Astrocyte (in vitro differentiated cells and primary cell): Measurements from ENCODE around the gene ELK4. TPM values are rescaled to one million over a fixed set of nuclear protein-coding genes. Genes with fewer than 3 reads are reported as not detected.

Source experiments
- DNase-seq: peaks from one replicate; pipeline ENCODE4 v3.0.0-alpha.2; 2010; ENCODE audit warnings: low read depth
- FAIRE-seq: peaks from 2 replicates; lab custom pipeline; 2011; peaks lifted over from hg19 to GRCh38; lab: Jason Lieb, UNC
- H2AFZ ChIP-seq: 2 replicates; pipeline ENCODE4 v1.6.0; 2012; ENCODE audit warnings: low read depth, low read length, inconsistent platforms
- H3K27ac ChIP-seq: 2 replicates; pipeline ENCODE4 v1.5.1; 2011; ENCODE audit warnings: low read depth, low read length, inconsistent platforms
- H3K27me3 ChIP-seq: 2 replicates; pipeline ENCODE4 v1.6.0; 2011; ENCODE audit warnings: low read length, inconsistent platforms; ENCODE audit not compliant: insufficient read depth
- H3K36me3 ChIP-seq: 2 replicates; pipeline ENCODE4 v1.5.1; 2011; ENCODE audit warnings: low read length, inconsistent platforms; ENCODE audit not compliant: insufficient read depth
- H3K4me1 ChIP-seq: 2 replicates; pipeline ENCODE4 v1.5.1; 2011; ENCODE audit warnings: low read length, inconsistent platforms; ENCODE audit not compliant: insufficient read depth
- H3K4me2 ChIP-seq: 2 replicates; pipeline ENCODE4 v1.6.0; 2012; ENCODE audit warnings: low read length, inconsistent platforms
- H3K4me3 ChIP-seq: 2 replicates; pipeline ENCODE4 v1.5.1; 2011; ENCODE audit warnings: low read depth, mild to moderate bottlenecking, low read length, inconsistent platforms; ENCODE audit not compliant: insufficient read depth
- H3K79me2 ChIP-seq: 2 replicates; pipeline ENCODE4 v1.6.0; 2012; ENCODE audit warnings: mild to moderate bottlenecking, low read length, inconsistent platforms; ENCODE audit not compliant: insufficient read depth
- H3K9ac ChIP-seq: 2 replicates; pipeline ENCODE4 v1.6.0; 2012; ENCODE audit warnings: mild to moderate bottlenecking, low read length, inconsistent platforms
- H3K9me3 ChIP-seq: 2 replicates; pipeline ENCODE4 v1.5.1; 2012; ENCODE audit warnings: low read depth, mild to moderate bottlenecking, low read length, inconsistent platforms; ENCODE audit not compliant: insufficient read depth
- H4K20me1 ChIP-seq: 2 replicates; pipeline ENCODE4 v1.6.0; 2012; ENCODE audit warnings: low read length, inconsistent platforms; ENCODE audit not compliant: insufficient read depth
- H3K27ac Mint-ChIP-seq: one replicate; pipeline ENCODE4 v1.8.0; 2021; ENCODE audit warnings: mild to moderate bottlenecking, mixed read lengths; ENCODE audit not compliant: unreplicated experiment
- H3K27me3 Mint-ChIP-seq: one replicate; pipeline ENCODE4 v1.8.0; 2021; ENCODE audit warnings: low read depth, mixed read lengths; ENCODE audit not compliant: unreplicated experiment
- H3K36me3 Mint-ChIP-seq: one replicate; pipeline ENCODE4 v1.8.0; 2021; ENCODE audit warnings: low read depth, mixed read lengths; ENCODE audit not compliant: unreplicated experiment
- H3K4me1 Mint-ChIP-seq: one replicate; pipeline ENCODE4 v1.8.0; 2021; ENCODE audit warnings: low read depth, mixed read lengths; ENCODE audit not compliant: unreplicated experiment
- H3K4me3 Mint-ChIP-seq: one replicate; pipeline ENCODE4 v1.8.0; 2021; ENCODE audit warnings: mild to moderate bottlenecking, moderate library complexity, mixed read lengths; ENCODE audit not compliant: unreplicated experiment
- H3K9me3 Mint-ChIP-seq: one replicate; pipeline ENCODE4 v1.8.0; 2021; ENCODE audit warnings: mild to moderate bottlenecking, mixed read lengths; ENCODE audit not compliant: unreplicated experiment
- EZH2 ChIP-seq: IDR thresholded peaks from 2 replicates; pipeline ENCODE4 v1.6.1; 2012; ENCODE audit warnings: mild to moderate bottlenecking, low read length, inconsistent platforms; ENCODE audit not compliant: insufficient read depth
- total RNA-seq: library from RNA; stranded (reverse); gene quantifications from 2 replicates; pipeline ENCODE4 v1.2.1, GENCODE V29; 2021
- TF ChIP-seq, protein P1 (sequence below): IDR thresholded peaks from 2 replicates; pipeline ENCODE4 v1.5.1; 2011; ENCODE audit warnings: low read depth, mild to moderate bottlenecking, inconsistent platforms, low read length, moderate library complexity; ENCODE audit not compliant: insufficient read depth

ELK4 gene
- total RNA-seq, 1 donor from 2014 or later, result 31.3 TPM

DNA sequence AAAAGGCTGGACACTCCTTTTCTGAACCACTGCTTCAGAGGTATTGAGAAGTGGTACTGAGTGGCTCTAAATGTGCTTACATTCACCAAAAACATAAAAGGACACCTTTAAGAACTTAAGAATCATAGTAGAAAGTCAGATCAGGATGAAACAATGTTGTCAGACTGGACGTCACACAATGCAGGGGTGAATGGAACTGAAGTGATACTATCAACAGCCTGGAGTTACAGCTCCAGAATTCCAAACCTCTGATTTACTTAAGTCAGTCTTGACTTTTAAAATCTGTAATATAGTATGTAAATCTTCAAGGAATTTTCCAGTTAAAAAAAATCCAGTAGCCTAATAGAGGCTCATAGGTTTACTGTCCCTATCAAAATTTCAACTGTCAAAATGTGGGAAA is 19.3 kb downstream of the ELK4 start:
- Histone ChIP-seq H3K27me3 (no peaks in the 10 kb centered on the region), H3K4me3 (no peak overlapping the region), H3K9ac (no peak overlapping the region), H2AFZ (no peak overlapping the region), H4K20me1 (peaks cover 15% of the 10 kb centered on the region), H3K36me3 (peaks cover 26% of the 10 kb centered on the region), H3K79me2 (peaks cover 35% of the 10 kb centered on the region), H3K4me2 (no peak overlapping the region), H3K4me1 (peaks cover 10% of the 10 kb centered on the region), H3K9me3 (no peaks in the 10 kb centered on the region), H3K27ac (no peak overlapping the region)
- H3K4me3 Mint-ChIP-seq, result no peak overlapping the region
- peaks cover 8% of the 10 kb centered on the region for H3K36me3 Mint-ChIP-seq
- DNase-seq (no peak), FAIRE-seq (no peak)
- no peaks in the 10 kb centered on the region for H3K27me3 Mint-ChIP-seq
- no peak for TF ChIP-seq EZH2
- TF ChIP-seq, protein P1, sequence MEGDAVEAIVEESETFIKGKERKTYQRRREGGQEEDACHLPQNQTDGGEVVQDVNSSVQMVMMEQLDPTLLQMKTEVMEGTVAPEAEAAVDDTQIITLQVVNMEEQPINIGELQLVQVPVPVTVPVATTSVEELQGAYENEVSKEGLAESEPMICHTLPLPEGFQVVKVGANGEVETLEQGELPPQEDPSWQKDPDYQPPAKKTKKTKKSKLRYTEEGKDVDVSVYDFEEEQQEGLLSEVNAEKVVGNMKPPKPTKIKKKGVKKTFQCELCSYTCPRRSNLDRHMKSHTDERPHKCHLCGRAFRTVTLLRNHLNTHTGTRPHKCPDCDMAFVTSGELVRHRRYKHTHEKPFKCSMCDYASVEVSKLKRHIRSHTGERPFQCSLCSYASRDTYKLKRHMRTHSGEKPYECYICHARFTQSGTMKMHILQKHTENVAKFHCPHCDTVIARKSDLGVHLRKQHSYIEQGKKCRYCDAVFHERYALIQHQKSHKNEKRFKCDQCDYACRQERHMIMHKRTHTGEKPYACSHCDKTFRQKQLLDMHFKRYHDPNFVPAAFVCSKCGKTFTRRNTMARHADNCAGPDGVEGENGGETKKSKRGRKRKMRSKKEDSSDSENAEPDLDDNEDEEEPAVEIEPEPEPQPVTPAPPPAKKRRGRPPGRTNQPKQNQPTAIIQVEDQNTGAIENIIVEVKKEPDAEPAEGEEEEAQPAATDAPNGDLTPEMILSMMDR, result no peak
- H3K27ac Mint-ChIP-seq, result no peak overlapping the region
- no peaks in the 10 kb centered on the region for H3K9me3 Mint-ChIP-seq
- H3K4me1 Mint-ChIP-seq, result peaks cover 18% of the 10 kb centered on the region

DNA sequence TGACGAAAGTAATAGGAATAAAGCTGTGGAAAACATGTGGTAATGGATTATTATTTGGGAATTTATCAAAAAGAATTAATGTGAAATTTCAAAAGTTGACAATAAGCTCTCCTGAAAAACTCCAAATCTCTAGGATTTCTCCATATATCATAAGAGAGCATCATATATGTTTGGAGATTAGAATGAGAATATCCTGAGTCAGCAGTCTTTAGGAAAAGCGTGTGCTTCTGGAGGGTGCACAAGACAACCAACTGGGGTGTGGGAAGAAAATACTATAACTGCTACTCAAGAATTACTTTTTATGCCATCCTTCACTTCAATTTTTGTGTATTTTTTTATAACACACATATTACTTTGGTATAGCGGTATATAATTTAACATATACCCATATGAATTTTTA is 19.7 kb downstream of the ELK4 start:
- Histone ChIP-seq H3K4me3 (no peak overlapping the region), H3K4me1 (peaks cover 10% of the 10 kb centered on the region), H3K9ac (no peak overlapping the region), H3K36me3 (peaks cover 26% of the 10 kb centered on the region), H3K27ac (no peak overlapping the region), H3K9me3 (no peaks in the 10 kb centered on the region), H2AFZ (no peak overlapping the region), H4K20me1 (peaks cover 14% of the 10 kb centered on the region), H3K79me2 (peaks cover 35% of the 10 kb centered on the region), H3K4me2 (no peak overlapping the region), H3K27me3 (no peaks in the 10 kb centered on the region)
- Mint-ChIP-seq H3K27ac (no peak overlapping the region), H3K4me3 (no peak overlapping the region), H3K27me3 (no peaks in the 10 kb centered on the region), H3K9me3 (no peaks in the 10 kb centered on the region), H3K4me1 (peaks cover 18% of the 10 kb centered on the region), H3K36me3 (peaks cover 10% of the 10 kb centered on the region)
- FAIRE-seq, result no peak
- no peak for DNase-seq
- TF ChIP-seq EZH2, result no peak
- TF ChIP-seq, protein P1, result no peak

DNA sequence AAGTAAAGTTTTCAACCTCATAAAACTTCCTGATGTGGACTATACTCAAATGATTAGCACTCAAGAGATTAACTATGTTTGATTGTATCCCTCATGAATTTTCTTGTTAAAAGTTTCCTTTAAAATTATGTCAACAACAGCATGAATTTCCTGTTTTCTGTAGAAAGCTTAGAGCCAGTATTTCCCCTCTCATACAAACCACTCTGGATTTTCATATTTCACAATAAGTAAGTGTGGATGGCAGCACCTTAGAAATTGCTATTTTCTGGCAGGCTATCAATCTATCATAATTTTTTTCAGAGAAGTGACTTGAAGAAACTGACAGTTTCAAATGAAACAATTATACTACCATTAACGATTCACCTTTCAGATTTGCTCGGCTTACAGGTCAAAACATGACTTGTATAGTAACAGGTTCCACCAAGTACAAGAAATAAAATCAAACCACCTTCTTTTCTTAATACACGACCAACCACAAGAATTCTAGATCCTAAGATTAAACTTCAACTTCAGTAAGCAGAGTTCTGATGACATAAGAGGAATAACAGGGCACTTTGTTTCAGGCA is 20.8 kb downstream of the ELK4 start:
- Histone ChIP-seq H3K4me2 (no peak overlapping the region), H3K36me3 (peaks cover 20% of the 10 kb centered on the region)
- H3K27me3 Mint-ChIP-seq, result no peaks in the 10 kb centered on the region

More for the DNA sequence above, 20.8 kb downstream of the ELK4 start:
- Histone ChIP-seq H3K27ac (no peak overlapping the region), H3K4me1 (peaks cover 10% of the 10 kb centered on the region), H3K4me3 (no peak overlapping the region), H3K9me3 (no peaks in the 10 kb centered on the region), H2AFZ (no peak overlapping the region), H3K79me2 (peaks cover 35% of the 10 kb centered on the region), H4K20me1 (peaks cover 14% of the 10 kb centered on the region), H3K27me3 (no peaks in the 10 kb centered on the region), H3K9ac (no peak overlapping the region)
- H3K9me3 Mint-ChIP-seq, result no peaks in the 10 kb centered on the region
- peaks cover 18% of the 10 kb centered on the region for H3K4me1 Mint-ChIP-seq
- H3K36me3 Mint-ChIP-seq, result peaks cover 12% of the 10 kb centered on the region
- TF ChIP-seq, protein P1, result no peak
- no peak for TF ChIP-seq EZH2
- DNase-seq, result peak; percentile 9
- peak overlapping the region; percentile 50 for H3K27ac Mint-ChIP-seq
- peak overlapping the region; percentile 34 for H3K4me3 Mint-ChIP-seq
- FAIRE-seq, result no peak
